GM21717 (cell line): ENCODE data around the gene NRXN2.

Experiments
- ATAC-seq: cut with Tn5 transposase; IDR thresholded peaks from one replicate; pipeline ENCODE4 v1.9.1; 2021; ENCODE audit warnings: mild to moderate bottlenecking, moderate library complexity; ENCODE audit not compliant: unreplicated experiment

Gene NRXN2

GRCh38 chr11:64632654-64633053, 90.3 kb downstream of the NRXN2 start:
- ATAC-seq, result no peak

DNA sequence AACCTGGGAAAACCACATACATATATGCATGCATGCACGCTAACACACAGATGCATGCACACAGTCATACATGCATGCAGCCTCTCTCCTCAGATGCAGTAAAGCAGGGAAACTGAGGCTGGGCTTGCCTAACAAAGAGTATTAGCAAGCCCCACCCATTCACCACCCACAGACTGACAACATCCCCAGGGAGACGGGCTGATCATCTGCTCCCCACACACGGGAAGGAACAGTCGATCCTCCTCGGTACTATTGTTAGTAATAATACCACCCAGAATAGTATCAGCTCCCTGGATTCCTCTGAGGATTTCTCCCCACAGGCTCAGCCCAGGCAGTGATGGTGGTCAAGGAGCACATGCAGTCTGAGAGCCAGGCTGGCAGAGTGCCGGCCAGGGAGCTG, 90.8 kb downstream of the NRXN2 start:
- ATAC-seq, result no peak

GRCh38 chr11:64631675-64632074, 91.3 kb downstream of the NRXN2 start:
- no peak for ATAC-seq

GRCh38 chr11:64629796-64630562, 93.0 kb downstream of the NRXN2 start:
- no peak for ATAC-seq

DNA sequence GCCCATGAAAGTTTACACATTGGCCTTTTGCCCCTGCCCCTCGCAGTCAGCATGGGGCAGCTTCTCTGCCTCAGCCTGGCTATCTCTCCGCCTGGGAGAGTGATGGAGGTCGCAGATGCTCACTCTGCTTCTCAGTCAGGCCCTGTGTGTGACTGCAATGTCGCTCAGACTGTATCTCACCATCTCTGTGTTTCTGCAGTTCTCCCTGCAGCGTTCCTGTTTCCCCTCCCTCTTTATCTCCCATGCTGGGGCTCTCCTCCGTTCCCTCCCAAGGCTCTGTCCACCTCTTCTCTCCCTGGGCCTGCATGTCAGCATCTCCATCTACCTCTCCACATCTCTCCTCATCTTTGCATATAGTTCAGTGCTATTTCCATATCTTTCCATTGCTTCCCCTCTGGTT, 93.9 kb downstream of the NRXN2 start:
- ATAC-seq, result no peak

DNA sequence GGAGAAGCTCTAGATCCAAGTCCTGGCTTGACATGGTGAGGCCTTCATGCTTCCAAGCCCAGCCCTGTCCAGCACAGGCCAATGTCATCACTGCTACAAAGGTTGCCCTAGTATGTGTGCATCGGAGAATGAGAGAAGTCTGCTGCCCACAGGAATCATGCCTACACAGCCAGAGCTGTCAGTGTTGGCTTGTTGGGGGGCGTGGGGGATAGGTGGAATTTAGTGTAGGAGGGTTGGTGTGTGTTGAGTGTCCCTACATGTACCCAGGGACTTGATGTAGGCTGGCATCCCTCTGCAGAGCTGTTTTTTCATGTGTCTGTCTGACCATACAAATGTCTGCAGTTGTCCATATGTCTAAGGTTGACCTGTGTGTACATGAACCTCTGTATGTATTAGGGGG, 94.4 kb downstream of the NRXN2 start:
- no peak for ATAC-seq

DNA sequence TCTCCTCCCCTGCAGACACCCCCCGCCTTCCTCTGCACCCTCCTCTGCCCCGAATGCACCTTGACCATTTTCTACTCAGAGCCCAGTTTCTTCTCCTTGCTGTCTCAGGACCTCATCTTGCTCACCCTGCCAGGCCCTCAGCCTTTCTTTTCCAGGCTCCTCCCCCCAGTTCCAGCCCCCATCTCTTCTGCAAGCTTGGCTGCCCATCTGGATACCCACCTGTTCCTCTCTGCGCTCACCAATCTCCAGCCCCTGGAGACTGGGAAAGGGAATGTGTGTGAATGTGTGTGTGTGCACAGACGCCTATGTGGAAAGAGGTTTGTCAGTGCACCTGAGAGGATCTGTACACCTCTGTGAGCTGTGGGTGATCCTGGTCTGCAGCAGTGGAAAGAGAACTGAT, 95.6 kb downstream of the NRXN2 start:
- no peak for ATAC-seq

GRCh38 chr11:64626637-64627036, 96.4 kb downstream of the NRXN2 start:
- no peak for ATAC-seq

DNA sequence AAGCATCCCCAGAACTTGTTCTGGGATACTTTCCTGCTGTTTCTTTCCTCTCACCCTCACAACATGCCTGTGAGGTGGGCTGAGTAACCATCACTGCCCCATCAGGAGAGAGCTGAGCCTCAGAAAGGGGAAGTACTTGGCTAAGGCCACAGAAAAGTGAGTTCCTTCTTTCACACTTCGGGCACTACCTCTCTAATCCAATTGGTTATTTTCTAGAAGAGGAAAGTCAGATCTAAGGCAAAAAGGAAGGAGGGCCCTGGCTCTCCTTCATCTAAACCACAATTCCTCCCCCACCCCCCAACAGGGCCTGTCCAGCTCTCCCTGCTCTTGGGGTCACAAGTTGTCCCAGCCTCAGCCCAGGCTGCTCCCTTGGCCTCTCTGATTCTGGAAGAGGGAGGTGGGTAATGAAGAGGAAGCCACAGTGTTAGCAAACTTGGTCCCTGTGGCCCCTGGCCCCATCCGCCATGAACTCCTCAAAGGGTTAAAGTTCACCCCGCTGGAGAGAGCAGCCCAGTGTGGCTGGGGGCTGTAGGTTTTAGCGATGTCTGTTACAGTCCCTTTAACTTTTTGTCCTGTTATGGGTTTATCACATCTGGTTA, 98.0 kb downstream of the NRXN2 start:
- ATAC-seq, result no peak

DNA sequence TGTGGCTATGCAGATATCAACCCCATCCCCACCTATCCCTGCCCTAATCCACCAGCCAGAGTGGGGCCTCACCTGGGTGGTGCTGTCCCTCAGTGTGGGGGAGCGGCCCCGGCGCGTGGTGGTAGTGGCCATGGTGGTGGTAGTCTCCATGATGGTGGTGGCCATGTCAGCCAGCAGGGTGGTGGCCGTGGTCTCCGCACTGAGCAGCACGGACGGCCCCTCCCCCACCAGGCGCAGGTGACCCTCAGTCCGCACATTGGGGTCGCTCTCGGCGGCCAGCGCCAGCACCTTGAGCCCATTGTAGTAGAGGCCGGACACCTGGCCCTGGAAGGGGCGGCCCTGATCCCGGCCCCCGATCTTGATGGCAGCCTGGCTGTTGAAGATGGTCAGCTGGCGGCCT, 100.3 kb downstream of the NRXN2 start:
- ATAC-seq, result no peak

GRCh38 chr11:64621283-64622019, 101.5 kb downstream of the NRXN2 start:
- no peak for ATAC-seq

GRCh38 chr11:64620381-64620971, 102.5 kb downstream of the NRXN2 start:
- no peak for ATAC-seq

DNA sequence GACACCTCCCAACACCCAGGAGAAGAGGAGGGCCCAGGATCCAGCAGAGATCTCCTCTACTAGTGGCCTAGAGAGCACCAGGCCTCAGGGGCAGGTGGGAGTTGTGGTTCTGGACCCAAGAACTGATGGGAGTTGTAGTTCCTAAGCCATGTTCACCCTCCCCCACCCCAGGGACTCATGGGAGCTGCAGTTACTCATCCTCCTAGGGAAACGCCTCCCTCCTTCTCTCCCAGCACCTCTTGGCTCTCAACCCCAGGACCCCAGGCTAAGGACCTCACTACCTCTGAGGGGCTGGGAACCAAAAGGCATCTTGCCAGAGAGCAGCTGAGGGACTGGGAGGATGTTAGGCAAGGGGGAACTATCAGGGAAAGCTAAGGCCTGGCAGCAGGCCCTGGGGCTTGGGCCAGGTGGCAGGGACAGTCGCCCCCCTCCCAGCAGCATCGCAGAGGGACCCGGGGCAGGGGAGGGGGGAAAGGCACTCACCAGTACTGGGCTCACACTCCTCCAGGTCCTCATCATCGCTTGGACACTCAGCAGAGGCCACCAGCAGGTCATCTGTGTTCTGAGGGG, 103.1 kb downstream of the NRXN2 start:
- ATAC-seq, result no peak

DNA sequence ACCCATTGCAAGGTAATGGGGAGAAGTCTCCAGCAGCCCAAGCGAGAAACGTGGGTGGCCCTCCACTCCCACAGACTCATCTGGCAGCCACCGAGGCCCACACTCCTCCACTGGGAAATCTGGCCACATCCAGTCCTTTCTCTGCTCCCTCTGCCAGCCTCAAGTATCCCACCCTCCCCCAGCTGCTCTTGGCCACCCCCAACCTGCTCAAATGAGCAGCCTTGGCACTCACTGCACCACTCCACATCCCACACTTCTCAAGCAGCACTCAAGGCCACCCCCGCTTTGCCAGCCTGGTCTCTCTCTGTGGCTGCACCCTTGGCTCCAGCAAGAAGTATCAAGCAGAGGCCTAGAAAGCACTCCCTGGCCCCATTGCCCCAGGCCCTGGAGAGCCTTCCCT, 103.8 kb downstream of the NRXN2 start:
- no peak for ATAC-seq

- no peak for ATAC-seq
Observed at GRCh38 chr11:64616817-64617216, 106.2 kb downstream of the NRXN2 start.

DNA sequence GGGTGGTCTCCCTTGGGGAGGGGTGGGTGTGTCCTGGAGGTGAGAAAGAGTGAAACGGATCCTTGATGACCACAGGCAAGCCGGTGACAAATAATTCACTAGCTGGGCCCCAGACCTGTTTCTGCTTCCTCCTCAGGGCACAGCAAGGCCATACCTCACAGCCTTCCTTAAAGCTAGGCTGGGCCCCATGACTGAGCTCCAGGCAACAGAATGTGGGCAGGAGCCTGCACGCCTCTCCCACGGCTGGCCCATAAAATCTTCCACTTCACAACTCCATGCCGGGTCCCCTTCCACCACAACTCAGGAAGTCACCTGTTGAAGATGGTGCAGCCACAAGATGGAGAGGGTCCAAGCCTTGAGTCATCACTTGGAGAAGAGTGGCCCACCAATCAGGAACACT, 108.1 kb downstream of the NRXN2 start:
- no peak for ATAC-seq

GRCh38 chr11:64613648-64614047, 109.3 kb downstream of the NRXN2 start:
- ATAC-seq, result no peak

DNA sequence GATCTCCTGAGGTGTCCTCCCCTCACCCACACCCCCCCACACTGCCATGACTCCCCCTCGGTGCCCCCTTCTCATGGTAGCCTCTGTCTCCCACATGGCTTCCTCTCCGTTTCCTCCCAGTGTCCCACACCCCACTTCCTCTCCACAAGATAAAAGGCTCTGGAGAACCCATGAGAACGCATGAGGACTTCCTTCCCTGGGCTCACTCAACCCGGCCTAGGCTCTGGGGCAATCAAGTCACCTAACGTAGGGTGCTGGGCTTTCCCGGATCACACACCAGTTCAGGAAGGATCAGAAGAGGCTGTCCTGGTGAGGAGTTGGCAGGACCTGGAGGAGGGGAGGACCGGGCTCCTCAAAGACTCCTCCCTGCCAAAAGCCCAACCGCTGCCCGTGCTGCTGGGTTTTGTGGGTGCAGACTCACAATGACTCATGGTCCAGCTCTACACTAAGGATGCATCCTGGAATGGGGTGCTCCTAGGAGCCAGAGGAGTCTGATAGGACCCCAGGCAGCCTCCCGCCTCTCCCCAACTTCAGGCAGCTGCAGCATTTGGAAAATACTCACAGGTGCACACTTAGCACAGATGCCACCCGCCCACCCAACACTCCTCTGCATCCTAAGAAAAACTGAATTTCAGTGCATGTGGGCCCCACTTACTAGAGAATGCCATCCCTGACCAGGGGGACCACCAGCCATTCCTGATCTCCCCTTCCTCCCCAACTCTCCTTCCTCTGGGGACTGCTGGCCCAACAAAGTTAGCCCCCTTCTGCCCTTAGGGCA, 110.9 kb downstream of the NRXN2 start:
- no peak for ATAC-seq

GRCh38 chr11:64611176-64611575, 111.8 kb downstream of the NRXN2 start:
- ATAC-seq, result no peak

- no peak for ATAC-seq
Observed at GRCh38 chr11:64610596-64610995, 112.4 kb downstream of the NRXN2 start.
